ENCODE data around the gene OAS2. TPM values are rescaled to one million over a fixed set of nuclear protein-coding genes. Genes with fewer than 3 reads are reported as not detected.
A peak's percentile ranks its signal among the peaks of the same experiment; 100 is the strongest.

Gene OAS2
- total and polyA plus RNA-seq, 10 donors: 21.0 to 71.4 (median 43.3) TPM

GRCh38 chr12:113061061-113061694, 82.9 kb downstream of the OAS2 start:
- intact Hi-C loops (cut with DNase I; ENCODE audit: low total_unique reads): no loop called here
- H3K27me3 ChIP-seq (replicated peaks in 1 of 7): peaks cover 0 to 17% (median 7%) of the 10 kb centered on the region in 7 donors
- peaks cover 0 to 20% (median 0%) of the 10 kb centered on the region in 6 donors for H3K36me3 ChIP-seq

More at GRCh38 chr12:113061061-113061694, 82.9 kb downstream of the OAS2 start:
- peak overlapping the region in 6 of 8 donors; percentile 10 to 54 (median 38) for H3K27ac ChIP-seq
- WGBS, 5 donors: 74 to 79% (median 76%) methylated on average over 10 of the region's 10 CpGs
- H3K9me3 ChIP-seq: no peaks in the 10 kb centered on the region
- peak; percentile 42 for DNase-seq
- peak overlapping the region in 1 of 8 donors; percentile 91 for H3K4me3 ChIP-seq
- H3K4me1 ChIP-seq: peaks cover 46 to 100% (median 92%) of the 10 kb centered on the region in 6 donors
- TF ChIP-seq CTCF (IDR thresholded peaks at IDR 0.05 in 8 of 11, conservative IDR thresholded peaks at IDR 0.05 in 3 of 11): no peak
- no peak for TF ChIP-seq POLR2AphosphoS5 (IDR thresholded peaks at IDR 0.05)
- no peak for TF ChIP-seq POLR2A (IDR thresholded peaks at IDR 0.05)

Other genes starting within 250 kb of the OAS2 start
- 1 to 10 TPM in 4 of 7 donors, under 1 TPM in 3; 0.43 to 4.4 (median 1.1) TPM for gene RPH3A, start 186.8 kb upstream of the OAS2 start, total RNA-seq
- under 1 TPM; 0.03 to 0.29 (median 0.04) TPM for gene RPH3A, start 186.8 kb upstream of the OAS2 start, polyA plus RNA-seq
- 10 to 100 TPM; 43.2 to 68.4 (median 56.7) TPM for gene OAS1, start 71.6 kb upstream of the OAS2 start, total RNA-seq
- gene OAS1, start 71.6 kb upstream of the OAS2 start, polyA plus RNA-seq: 10 to 100 TPM; 34.7 to 53.8 (median 47.7) TPM
- 10 to 100 TPM; 26.9 to 54.5 (median 37.3) TPM for gene OAS3, start 40.0 kb upstream of the OAS2 start, total RNA-seq
- gene OAS3, start 40.0 kb upstream of the OAS2 start, polyA plus RNA-seq: 10 to 100 TPM in 1 of 3 donors, 1 to 10 TPM in 2; 5.0 to 14.7 (median 5.5) TPM
- 100 to 1,000 TPM in 2 of 7 donors, 10 to 100 TPM in 5; 54.6 to 141 (median 76.1) TPM for gene DTX1, start 78.2 kb downstream of the OAS2 start, total RNA-seq
- gene DTX1, start 78.2 kb downstream of the OAS2 start, polyA plus RNA-seq: 100 to 1,000 TPM in 1 of 3 donors, 10 to 100 TPM in 2; 53.4 to 102 (median 96.7) TPM
- gene RASAL1, start 157.2 kb downstream of the OAS2 start, total RNA-seq: 1 to 10 TPM in 1 of 7 donors, under 1 TPM in 4, not detected in 2; 0.13 to 1.7 (median 0.57) TPM
- 1 to 10 TPM in 1 of 3 donors, under 1 TPM in 2; 0.58 to 1.1 (median 0.91) TPM for gene RASAL1, start 157.2 kb downstream of the OAS2 start, polyA plus RNA-seq
- gene CFAP73, start 171.2 kb downstream of the OAS2 start, total RNA-seq: not detected
- under 1 TPM; 0.64 to 0.71 (median 0.70) TPM for gene CFAP73, start 171.2 kb downstream of the OAS2 start, polyA plus RNA-seq
- 10 to 100 TPM; 44.4 to 73.1 (median 59.8) TPM for gene DDX54, start 207.0 kb downstream of the OAS2 start, total RNA-seq
- 10 to 100 TPM; 47.9 to 80.3 (median 69.9) TPM for gene DDX54, start 207.0 kb downstream of the OAS2 start, polyA plus RNA-seq
- 10 to 100 TPM; 11.1 to 15.6 (median 11.9) TPM for gene RITA1, start 207.2 kb downstream of the OAS2 start, total RNA-seq
- gene RITA1, start 207.2 kb downstream of the OAS2 start, polyA plus RNA-seq: 10 to 100 TPM in 2 of 3 donors, 1 to 10 TPM in 1; 9.0 to 15.5 (median 13.0) TPM
- 10 to 100 TPM; 44.6 to 90.1 (median 51.9) TPM for gene TPCN1, start 242.9 kb downstream of the OAS2 start, total RNA-seq
- 10 to 100 TPM; 15.5 to 28.9 (median 27.8) TPM for gene TPCN1, start 242.9 kb downstream of the OAS2 start, polyA plus RNA-seq